Panc1 (cell line): ENCODE data around the gene NDST1. TPM values are rescaled to one million over a fixed set of nuclear protein-coding genes. Genes with fewer than 3 reads are reported as not detected.

Source experiments
- ATAC-seq: fragments of 200-7000 bp; cut with Tn5 transposase; 2 replicates; pipeline ENCODE4 v1.9.1; 2020; ENCODE audit warnings: mild to moderate bottlenecking, moderate library complexity
- BruUV-seq: library from RNA; stranded (reverse); fragments of 400-500 nt; replicated peaks from 2 replicates; lab custom pipeline; 2021; lab: Mats Ljungman, UMichigan
- CTCF ChIA-PET: fragments of 300-600 bp; sonication (Branson Sonifier 250); formaldehyde crosslinking; loops from one replicate; lab custom pipeline; 2022; ENCODE audit warnings: antibody characterized with exemption; lab: Charles Lee
- POLR2A ChIA-PET: fragments of 300-600 bp; sonication (Branson Sonifier 250); formaldehyde crosslinking; loops from one replicate; lab custom pipeline; 2022; ENCODE audit warnings: antibody characterized with exemption; lab: Charles Lee
- DNase-seq: peaks from one replicate; pipeline ENCODE4 v3.0.0-alpha.2; 2010; ENCODE audit warnings: low read depth, low spot score
- H3K27ac ChIP-seq: 2 replicates; pipeline ENCODE4 v1.5.1; 2011; ENCODE audit warnings: mild to moderate bottlenecking, low read length, inconsistent platforms
- H3K27me3 ChIP-seq: fragments of 200-500 bp; sonication (Bioruptor generic); 2 replicates; pipeline ENCODE4 v1.6.0; 2014; ENCODE audit warnings: low read length, inconsistent platforms; ENCODE audit not compliant: control insufficient read depth, insufficient read depth
- H3K36me3 ChIP-seq: fragments of 200-500 bp; sonication (Bioruptor generic); 2 replicates; pipeline ENCODE4 v1.5.1; 2014; ENCODE audit warnings: inconsistent platforms, mild to moderate bottlenecking, low read length, moderate library complexity; ENCODE audit not compliant: control insufficient read depth, insufficient read depth
- H3K4me1 ChIP-seq: 2 replicates; pipeline ENCODE4 v1.5.1; 2011; ENCODE audit warnings: inconsistent platforms, mild to moderate bottlenecking, low read length, moderate library complexity; ENCODE audit not compliant: control insufficient read depth, insufficient read depth
- H3K4me3 ChIP-seq, 2 experiments: 2 replicates each; pipeline ENCODE4 v1.5.1; 2011 to 2012; ENCODE audit warnings: low read depth in 2 of 2, low read length in 2 of 2, mild to moderate bottlenecking in 2 of 2, inconsistent platforms in 1 of 2, moderate library complexity in 1 of 2
- H3K9me3 ChIP-seq: fragments of 200-500 bp; sonication (Bioruptor generic); 2 replicates; pipeline ENCODE4 v1.5.1; 2014; ENCODE audit warnings: low read depth, mild to moderate bottlenecking, inconsistent platforms, low read length, moderate library complexity; ENCODE audit not compliant: control insufficient read depth, insufficient read depth
- CTCF ChIP-seq: fragments of 450-650 bp; IDR thresholded peaks from 2 replicates; pipeline ENCODE4 v1.5.1; 2017; ENCODE audit warnings: mild to moderate bottlenecking
- POLR2AphosphoS5 ChIP-seq: IDR thresholded peaks from 2 replicates; pipeline ENCODE4 v1.6.1; 2012; ENCODE audit warnings: mild to moderate bottlenecking, low read depth, low read length, moderate library complexity
- REST ChIP-seq, 2 experiments: IDR thresholded peaks; 2 replicates each; pipeline ENCODE4 v1.6.1; 2011 to 2012; ENCODE audit warnings: low read depth in 2 of 2, control low read depth in 1 of 2, low read length in 1 of 2, mild to moderate bottlenecking in 1 of 2, moderate library complexity in 1 of 2; ENCODE audit not compliant: insufficient read depth in 1 of 2
- SIN3A ChIP-seq: IDR thresholded peaks from 2 replicates; pipeline ENCODE4 v1.6.1; 2012; ENCODE audit warnings: low read depth, mild to moderate bottlenecking, low read length, moderate library complexity, borderline replicate concordance; ENCODE audit not compliant: insufficient read depth
- TCF7L2 ChIP-seq: IDR thresholded peaks from 2 replicates; pipeline ENCODE4 v1.6.1; 2011; ENCODE audit warnings: mild to moderate bottlenecking, low read depth, low read length, inconsistent platforms
- in situ Hi-C: cut with HindIII; loops from 2 replicates; pipeline ENCODE4 v1.10.0; 2016; ENCODE audit warnings: low sequenced_read_pairs, low pct_unique_long_range_greater_than_20kb
- intact Hi-C: fragments of 100-400 bp; cut with micrococcal nuclease; formaldehyde crosslinking; loops from one replicate; pipeline ENCODE4 v1.10.0; 2022; ENCODE audit not compliant: unreplicated experiment
- total RNA-seq: library from RNA; stranded (reverse); gene quantifications from one replicate; pipeline ENCODE4 v1.2.1, GENCODE V29; 2021; ENCODE audit not compliant: unreplicated experiment

NDST1 gene
- total RNA-seq, 1 experiment from 2014 or later, result 142 TPM

- DNase-seq (no peak), ATAC-seq (peak; percentile 78)
- no peaks in the 10 kb centered on the region for H3K36me3 ChIP-seq
- in situ Hi-C loops (no loop called here), intact Hi-C loops (no loop called here)
- no peaks in the 10 kb centered on the region; the same call in 1 of the 2 replicates for H3K4me1 ChIP-seq
- H3K27me3 ChIP-seq, result no peaks in the 10 kb centered on the region
- TF ChIP-seq POLR2AphosphoS5, result no peak
- TF ChIP-seq TCF7L2, result no peak
- TF ChIP-seq CTCF, result no peak
- TF ChIP-seq SIN3A, result no peak
- TF ChIP-seq REST (IDR thresholded peaks at IDR 0.05; ENCODE audit: insufficient read depth in 1 of 2, low read depth in 2 of 2, low read length in 1 of 2), result no peak
- no peak overlapping the region for H3K4me3 ChIP-seq
- BruUV-seq, result no TSS peak
- POLR2A ChIA-PET, result no interaction called here
- CTCF ChIA-PET, result interaction anchor here (0.7 to 1.0 kb wide), 2 partner anchors 9 to 68 kb away, joined by 3 to 4 read pairs; no protein-coding TSS in a partner anchor
- no peak overlapping the region for H3K27ac ChIP-seq
- no peaks in the 10 kb centered on the region for H3K9me3 ChIP-seq
Observed at GRCh38 chr5:150573867-150574817, 66.2 kb downstream of the NDST1 start.

GRCh38 chr5:150574818-150575547, 67.1 kb downstream of the NDST1 start:
- no TSS peak for BruUV-seq
- no peak for TF ChIP-seq SIN3A
- no peak for TF ChIP-seq POLR2AphosphoS5
- no peak for TF ChIP-seq CTCF
- no peak for TF ChIP-seq REST (IDR thresholded peaks at IDR 0.05; ENCODE audit: insufficient read depth in 1 of 2, low read depth in 2 of 2, low read length in 1 of 2)
- no peak for TF ChIP-seq TCF7L2
- POLR2A ChIA-PET, result no interaction called here
- H3K27ac ChIP-seq, result no peak overlapping the region
- CTCF ChIA-PET, result interaction anchor here (0.7 to 1.0 kb wide), 2 partner anchors 8 to 67 kb away, joined by 3 to 4 read pairs; no protein-coding TSS in a partner anchor
- intact Hi-C loops, result no loop called here
- H3K4me3 ChIP-seq, result no peak overlapping the region
- ATAC-seq (peak; percentile 13; the same call in 1 of the 2 replicates), DNase-seq (no peak)
- H3K9me3 ChIP-seq, result no peaks in the 10 kb centered on the region
- no peaks in the 10 kb centered on the region for H3K36me3 ChIP-seq
- no peaks in the 10 kb centered on the region for H3K27me3 ChIP-seq
- in situ Hi-C loops, result no loop called here
- no peaks in the 10 kb centered on the region; the same call in 1 of the 2 replicates for H3K4me1 ChIP-seq
